Keratinocyte (primary cell): Measurements from ENCODE around the gene ITGB1. TPM values are rescaled to one million over a fixed set of nuclear protein-coding genes. Genes with fewer than 3 reads are reported as not detected.

Experiments used
- DNase-seq: peaks from one replicate; pipeline ENCODE4 v3.0.0-alpha.2; 2011; ENCODE audit warnings: low read depth, missing footprints, low spot score
- FAIRE-seq: peaks from 2 replicates; lab custom pipeline; 2011; peaks lifted over from hg19 to GRCh38; lab: Jason Lieb, UNC
- H2AFZ ChIP-seq: 2 replicates; pipeline ENCODE4 v1.6.0; 2012; ENCODE audit warnings: low read length, control low read depth, inconsistent platforms; ENCODE audit not compliant: control insufficient read depth
- H3K27ac ChIP-seq: 2 replicates; pipeline ENCODE4 v1.5.1; 2011; ENCODE audit warnings: low read length; ENCODE audit not compliant: control insufficient read depth, insufficient read depth
- H3K27me3 ChIP-seq: 3 replicates; pipeline ENCODE4 v1.6.0; 2011; ENCODE audit warnings: low read length; ENCODE audit not compliant: control insufficient read depth, insufficient read depth; ENCODE audit errors: extremely low read depth
- H3K36me3 ChIP-seq, 2 experiments: 2 replicates in 1 of 2; 3 replicates in 1 of 2; pipeline ENCODE4 v1.5.1; 2011; ENCODE audit warnings: low read length in 2 of 2, mild to moderate bottlenecking in 1 of 2; ENCODE audit not compliant: control insufficient read depth in 2 of 2, insufficient read depth in 2 of 2; ENCODE audit errors: extremely low read depth in 1 of 2
- H3K4me1 ChIP-seq: 3 replicates; pipeline ENCODE4 v1.5.1; 2011; ENCODE audit warnings: low read length; ENCODE audit not compliant: control insufficient read depth, insufficient read depth; ENCODE audit errors: extremely low read depth
- H3K4me2 ChIP-seq: 3 replicates; pipeline ENCODE4 v1.6.0; 2011; ENCODE audit warnings: low read depth, low read length; ENCODE audit not compliant: control insufficient read depth, insufficient read depth; ENCODE audit errors: extremely low read depth
- H3K4me3 ChIP-seq, 3 experiments: fragments of 200-600 bp in 1 of 3; sonication (generic) in 1 of 3; 2 replicates in 2 of 3; 3 replicates in 1 of 3; pipeline ENCODE4 v1.5.1; 2011 to 2016; ENCODE audit warnings: low read length in 3 of 3, mild to moderate bottlenecking in 3 of 3, control low read depth in 2 of 3, inconsistent platforms in 1 of 3, low read depth in 1 of 3, mixed read lengths in 1 of 3, mixed run types in 1 of 3, moderate library complexity in 1 of 3; ENCODE audit not compliant: control insufficient read depth in 2 of 3, insufficient read depth in 2 of 3; ENCODE audit errors: extremely low read depth in 1 of 3
- H3K79me2 ChIP-seq: 2 replicates; pipeline ENCODE4 v1.6.0; 2012; ENCODE audit warnings: low read length; ENCODE audit not compliant: control insufficient read depth, insufficient read depth
- H3K9ac ChIP-seq: 3 replicates; pipeline ENCODE4 v1.6.0; 2011; ENCODE audit warnings: low read length; ENCODE audit not compliant: control insufficient read depth, insufficient read depth; ENCODE audit errors: extremely low read depth
- H3K9me1 ChIP-seq: 3 replicates; pipeline ENCODE4 v1.6.0; 2011; ENCODE audit warnings: low read length; ENCODE audit not compliant: control insufficient read depth, insufficient read depth; ENCODE audit errors: extremely low read depth
- H3K9me3 ChIP-seq: 2 replicates; pipeline ENCODE4 v1.5.1; 2012; ENCODE audit warnings: low read depth, low read length; ENCODE audit not compliant: control insufficient read depth
- H4K20me1 ChIP-seq: 3 replicates; pipeline ENCODE4 v1.6.0; 2011; ENCODE audit warnings: low read length; ENCODE audit not compliant: control insufficient read depth, insufficient read depth; ENCODE audit errors: extremely low read depth
- EZH2 ChIP-seq: IDR thresholded peaks from one replicate; pipeline ENCODE4 v1.6.1; 2012; ENCODE audit warnings: inconsistent platforms, mild to moderate bottlenecking, low read length, moderate library complexity
- dilution Hi-C: fragments of 300-500 bp; cut with MboI; formaldehyde crosslinking; loops from one replicate; pipeline ENCODE4 v1.7.0; 2020; ENCODE audit warnings: low sequenced_read_pairs; ENCODE audit not compliant: extremely low pct_ligation_motif_present
- polyA plus RNA-seq, 5 experiments: library from polyadenylated mRNA; depleted of rRNA in 3 of 5; stranded (reverse) in 3 of 5; stranded (forward) in 1 of 5; unstranded in 1 of 5; fragments of >200 nt; gene quantifications; 1 replicate in 1 of 5; 2 replicates in 3 of 5; 3 replicates in 1 of 5; pipeline versions ENCODE4 v1.2.1 to v1.2.3, GENCODE V29; 2011 to 2012; ENCODE audit warnings: missing spikeins in 2 of 5, low read depth in 1 of 5, low replicate concordance in 1 of 5
- TF ChIP-seq, protein P1 (sequence below), 3 experiments: IDR thresholded peaks in 1 of 3; conservative IDR thresholded peaks in 1 of 3; optimal IDR thresholded peaks in 1 of 3; 2 replicates in 2 of 3; 3 replicates in 1 of 3; pipeline versions ENCODE3 to v1.5.1; 2011; ENCODE audit warnings: low read length in 3 of 3, mild to moderate bottlenecking in 3 of 3, moderate library complexity in 2 of 3, control low read depth in 1 of 3, inconsistent platforms in 1 of 3; ENCODE audit not compliant: insufficient read depth in 2 of 3; ENCODE audit errors: extremely low read depth in 1 of 3

ITGB1 gene
- polyA plus RNA-seq, 1 donor (not counting 4 experiments of a cell fraction or from before 2014, with no cell fraction given) = 1,445 TPM

DNA sequence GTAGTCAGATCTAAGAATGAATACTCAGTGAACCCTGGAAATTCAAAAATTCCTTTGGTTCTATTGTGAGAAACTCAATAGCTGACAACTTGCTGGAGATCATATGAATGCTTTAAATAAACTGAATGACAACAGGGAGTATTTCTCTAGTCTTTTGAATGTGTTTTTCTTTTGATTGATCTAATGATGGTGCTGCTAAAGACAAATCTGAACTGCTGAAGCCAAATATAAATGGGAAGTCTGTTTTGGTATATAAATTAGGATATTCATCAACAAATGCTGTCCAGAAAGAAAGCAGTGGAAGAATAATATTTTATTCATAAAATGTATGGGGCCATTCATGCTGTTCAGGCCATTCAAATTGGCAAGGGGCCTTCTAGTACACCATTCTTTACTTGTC is 79.4 kb downstream of the ITGB1 start:
- DNase-seq = no peak
- Histone ChIP-seq H3K9me1 (no peaks in the 10 kb centered on the region), H3K9ac (no peak overlapping the region), H3K79me2 (no peaks in the 10 kb centered on the region), H3K4me3 (no peak overlapping the region), H3K4me1 (no peaks in the 10 kb centered on the region), H3K27me3 (no peaks in the 10 kb centered on the region), H3K9me3 (no peaks in the 10 kb centered on the region), H3K36me3 (no peaks in the 10 kb centered on the region), H3K27ac (no peak overlapping the region), H2AFZ (no peak overlapping the region), H3K4me2 (no peak overlapping the region), H4K20me1 (no peaks in the 10 kb centered on the region)
- no peak for TF ChIP-seq EZH2
- TF ChIP-seq, protein P1, sequence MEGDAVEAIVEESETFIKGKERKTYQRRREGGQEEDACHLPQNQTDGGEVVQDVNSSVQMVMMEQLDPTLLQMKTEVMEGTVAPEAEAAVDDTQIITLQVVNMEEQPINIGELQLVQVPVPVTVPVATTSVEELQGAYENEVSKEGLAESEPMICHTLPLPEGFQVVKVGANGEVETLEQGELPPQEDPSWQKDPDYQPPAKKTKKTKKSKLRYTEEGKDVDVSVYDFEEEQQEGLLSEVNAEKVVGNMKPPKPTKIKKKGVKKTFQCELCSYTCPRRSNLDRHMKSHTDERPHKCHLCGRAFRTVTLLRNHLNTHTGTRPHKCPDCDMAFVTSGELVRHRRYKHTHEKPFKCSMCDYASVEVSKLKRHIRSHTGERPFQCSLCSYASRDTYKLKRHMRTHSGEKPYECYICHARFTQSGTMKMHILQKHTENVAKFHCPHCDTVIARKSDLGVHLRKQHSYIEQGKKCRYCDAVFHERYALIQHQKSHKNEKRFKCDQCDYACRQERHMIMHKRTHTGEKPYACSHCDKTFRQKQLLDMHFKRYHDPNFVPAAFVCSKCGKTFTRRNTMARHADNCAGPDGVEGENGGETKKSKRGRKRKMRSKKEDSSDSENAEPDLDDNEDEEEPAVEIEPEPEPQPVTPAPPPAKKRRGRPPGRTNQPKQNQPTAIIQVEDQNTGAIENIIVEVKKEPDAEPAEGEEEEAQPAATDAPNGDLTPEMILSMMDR (optimal IDR thresholded peaks at IDR 0.05 in 1 of 3, IDR thresholded peaks at IDR 0.05 in 1 of 3, conservative IDR thresholded peaks at IDR 0.05 in 1 of 3; ENCODE audit: extremely low read depth in 1 of 3, insufficient read depth in 2 of 3, low read length in 3 of 3) = no peak
- no peak for FAIRE-seq
- dilution Hi-C loops = no loop called here

DNA sequence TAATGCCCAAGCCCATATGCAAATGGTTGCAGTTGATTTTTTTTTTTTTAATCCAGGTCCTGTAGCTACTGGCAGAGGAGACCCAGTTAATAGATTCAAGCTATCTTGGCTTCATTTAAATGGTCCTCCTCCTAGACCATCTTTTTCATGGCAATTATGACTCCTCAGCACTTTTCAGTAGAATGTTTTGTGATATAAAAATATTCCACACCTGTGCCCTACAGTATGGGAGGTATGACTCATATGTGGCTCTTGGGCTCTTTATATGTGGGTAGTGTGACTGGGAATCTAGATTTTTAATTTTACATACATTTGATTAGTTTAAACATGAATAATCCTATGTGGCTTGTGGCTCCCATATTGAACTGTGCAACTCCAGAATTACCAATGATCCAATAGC is 80.1 kb downstream of the ITGB1 start:
- Histone ChIP-seq H2AFZ (no peak overlapping the region), H3K79me2 (no peaks in the 10 kb centered on the region), H3K9me3 (no peaks in the 10 kb centered on the region), H3K36me3 (no peaks in the 10 kb centered on the region), H3K27me3 (no peaks in the 10 kb centered on the region), H3K4me2 (no peak overlapping the region), H4K20me1 (no peaks in the 10 kb centered on the region), H3K9ac (no peak overlapping the region), H3K9me1 (no peaks in the 10 kb centered on the region), H3K4me1 (no peaks in the 10 kb centered on the region), H3K4me3 (no peak overlapping the region), H3K27ac (no peak overlapping the region)
- FAIRE-seq = no peak
- dilution Hi-C loops = no loop called here
- DNase-seq = no peak
- TF ChIP-seq, protein P1 (optimal IDR thresholded peaks at IDR 0.05 in 1 of 3, IDR thresholded peaks at IDR 0.05 in 1 of 3, conservative IDR thresholded peaks at IDR 0.05 in 1 of 3; ENCODE audit: extremely low read depth in 1 of 3, insufficient read depth in 2 of 3, low read length in 3 of 3) = no peak
- no peak for TF ChIP-seq EZH2
